Upper lobe of right lung (tissue), 1 donor: ENCODE measurements around the gene TMEM14C. TPM values are rescaled to one million over a fixed set of nuclear protein-coding genes. Genes with fewer than 3 reads are reported as not detected.

ENCODE experiments used
- ATAC-seq: fragments of 200-7000 bp; cut with Tn5 transposase; one replicate; pipeline ENCODE4 v1.9.1; 2020; ENCODE audit warnings: mild to moderate bottlenecking, moderate library complexity
- DNase-seq: peaks from one replicate; pipeline ENCODE4 v3.0.0-alpha.2; 2020
- H3K27ac ChIP-seq: fragments of 200-600 bp; one replicate; pipeline ENCODE4 v1.8.0; 2022
- H3K27me3 ChIP-seq: fragments of 200-600 bp; one replicate; pipeline ENCODE4 v1.8.0; 2022; ENCODE audit warnings: mild to moderate bottlenecking
- H3K36me3 ChIP-seq: fragments of 200-600 bp; one replicate; pipeline ENCODE4 v1.8.0; 2022
- H3K4me1 ChIP-seq: fragments of 200-600 bp; one replicate; pipeline ENCODE4 v1.8.0; 2022
- H3K4me3 ChIP-seq: fragments of 200-600 bp; one replicate; pipeline ENCODE4 v1.8.0; 2022; ENCODE audit warnings: mild to moderate bottlenecking
- H3K9me3 ChIP-seq: fragments of 200-600 bp; one replicate; pipeline ENCODE4 v1.8.0; 2022
- CTCF ChIP-seq: fragments of 200-600 bp; IDR thresholded peaks from one replicate; pipeline ENCODE4 v1.8.0; 2022; ENCODE audit warnings: antibody characterized with exemption
- intact Hi-C: fragments of 100-400 bp; cut with DNase I; formaldehyde crosslinking; loops from one replicate; pipeline ENCODE4 v1.11.0; 2022
- total RNA-seq: library from RNA; stranded (reverse); fragmentation: NEBNext Ultra II Directional; extraction: Animal tissue kit (Norgen Biotek cat#: 25700); gene quantifications from one replicate; pipeline ENCODE4 v1.2.1, GENCODE V29; 2021
- donor health status: DM: no; HTN: yes; CAD: no; lungs with severe emphysema.

TMEM14C gene
- total RNA-seq, 1 donor from 2014 or later = 87.5 TPM

GRCh38 chr6:10778230-10778629, 55.4 kb downstream of the TMEM14C start:
- Histone ChIP-seq H3K9me3 (no peaks in the 10 kb centered on the region), H3K27ac (no peak overlapping the region), H3K27me3 (no peaks in the 10 kb centered on the region), H3K4me3 (no peak overlapping the region), H3K4me1 (no peaks in the 10 kb centered on the region), H3K36me3 (peaks cover 17% of the 10 kb centered on the region)
- intact Hi-C loops = no loop called here
- DNase-seq (no peak), ATAC-seq (no peak)
- TF ChIP-seq CTCF = no peak

- H3K36me3 ChIP-seq = peaks cover 17% of the 10 kb centered on the region
- no peak overlapping the region for H3K4me3 ChIP-seq
- DNase-seq = no peak
- no peaks in the 10 kb centered on the region for H3K9me3 ChIP-seq
- no peak for TF ChIP-seq CTCF
- no peaks in the 10 kb centered on the region for H3K4me1 ChIP-seq
- intact Hi-C loops = no loop called here
- no peak for ATAC-seq
- no peak overlapping the region for H3K27ac ChIP-seq
- no peaks in the 10 kb centered on the region for H3K27me3 ChIP-seq
Measured at GRCh38 chr6:10779076-10779475, 56.2 kb downstream of the TMEM14C start.

Other genes starting within 250 kb of the TMEM14C start
- 27.4 TPM for gene GCNT2, start 201.7 kb upstream of the TMEM14C start, total RNA-seq
- not detected for gene C6orf52, start 28.5 kb upstream of the TMEM14C start, total RNA-seq
- 11.6 TPM for gene PAK1IP1, start 28.1 kb upstream of the TMEM14C start, total RNA-seq
- 50.1 TPM for gene TMEM14B, start 24.7 kb downstream of the TMEM14C start, total RNA-seq
- gene MAK, start 115.5 kb downstream of the TMEM14C start, total RNA-seq = 0.29 TPM
- not detected for gene GCM2, start 159.0 kb downstream of the TMEM14C start, total RNA-seq
- 0.58 TPM for gene SYCP2L, start 164.0 kb downstream of the TMEM14C start, total RNA-seq